Fibroblast of skin of left quadriceps (primary cell): ENCODE measurements around the gene VEPH1.
"Not testable (repeated sequence)": the region's sequence is repeated elsewhere in the genome, so short reads cannot be mapped to it uniquely, and the experiment has no call there.

Experiments used
- DNase-seq, 2 experiments: peaks; one replicate each; pipeline ENCODE4 v3.0.0-alpha.2; 2013; ENCODE audit warnings: low read depth in 2 of 2

Gene VEPH1

DNA sequence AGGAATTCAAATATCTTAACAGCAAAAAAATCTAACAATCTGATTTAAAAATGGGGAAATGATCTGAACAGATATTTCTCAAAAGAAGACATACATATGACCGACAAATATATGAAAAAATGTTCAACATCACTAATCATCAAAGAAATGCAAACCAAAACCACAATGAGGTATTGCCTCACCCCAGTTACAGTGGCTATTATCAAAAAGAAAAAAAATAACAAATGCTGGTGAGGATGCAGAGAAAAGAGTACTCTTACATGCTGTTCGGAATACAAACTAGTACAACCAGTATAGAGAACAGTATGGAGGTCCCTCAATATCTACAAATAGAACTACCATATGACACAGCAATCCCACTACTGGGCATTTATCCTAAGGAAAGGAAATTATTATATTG, 152.6 kb downstream of the VEPH1 start:
- not testable (repeated sequence) for DNase-seq

DNA sequence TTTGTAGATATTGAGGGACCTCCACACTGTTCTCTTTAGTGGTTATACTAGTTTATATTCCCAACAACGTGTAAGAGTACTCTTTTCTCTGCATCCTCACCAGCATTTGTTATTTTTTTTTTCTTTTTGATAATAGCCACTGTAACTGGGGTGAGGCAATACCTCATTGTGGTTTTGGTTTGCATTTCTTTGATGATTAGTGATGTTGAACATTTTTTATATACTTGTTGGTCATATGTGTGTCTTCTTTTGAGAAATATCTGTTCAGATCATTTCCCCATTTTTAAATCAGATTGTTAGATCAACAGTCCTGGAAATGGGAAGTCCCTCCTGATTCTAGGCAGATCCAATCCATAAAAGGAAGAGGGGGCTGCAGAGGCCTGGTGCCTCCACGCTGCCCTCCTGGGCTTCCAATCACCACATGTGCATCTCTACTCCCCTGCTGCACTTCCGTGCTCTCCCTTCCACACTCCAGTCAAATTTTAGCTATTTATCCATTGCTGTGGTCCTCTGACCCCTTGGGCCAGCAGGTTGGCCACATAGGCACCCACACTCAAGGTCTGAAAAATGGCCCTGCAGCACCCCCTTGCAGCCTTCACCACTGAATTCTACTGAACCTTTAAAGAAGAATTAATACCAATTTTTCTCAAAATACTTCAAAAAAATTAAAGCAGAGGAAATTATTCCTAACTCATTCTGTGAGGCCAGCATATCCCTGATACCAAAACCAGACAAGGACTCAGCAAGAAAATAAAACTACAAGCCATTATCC, 154.7 kb downstream of the VEPH1 start:
- not testable (repeated sequence) for DNase-seq

DNA sequence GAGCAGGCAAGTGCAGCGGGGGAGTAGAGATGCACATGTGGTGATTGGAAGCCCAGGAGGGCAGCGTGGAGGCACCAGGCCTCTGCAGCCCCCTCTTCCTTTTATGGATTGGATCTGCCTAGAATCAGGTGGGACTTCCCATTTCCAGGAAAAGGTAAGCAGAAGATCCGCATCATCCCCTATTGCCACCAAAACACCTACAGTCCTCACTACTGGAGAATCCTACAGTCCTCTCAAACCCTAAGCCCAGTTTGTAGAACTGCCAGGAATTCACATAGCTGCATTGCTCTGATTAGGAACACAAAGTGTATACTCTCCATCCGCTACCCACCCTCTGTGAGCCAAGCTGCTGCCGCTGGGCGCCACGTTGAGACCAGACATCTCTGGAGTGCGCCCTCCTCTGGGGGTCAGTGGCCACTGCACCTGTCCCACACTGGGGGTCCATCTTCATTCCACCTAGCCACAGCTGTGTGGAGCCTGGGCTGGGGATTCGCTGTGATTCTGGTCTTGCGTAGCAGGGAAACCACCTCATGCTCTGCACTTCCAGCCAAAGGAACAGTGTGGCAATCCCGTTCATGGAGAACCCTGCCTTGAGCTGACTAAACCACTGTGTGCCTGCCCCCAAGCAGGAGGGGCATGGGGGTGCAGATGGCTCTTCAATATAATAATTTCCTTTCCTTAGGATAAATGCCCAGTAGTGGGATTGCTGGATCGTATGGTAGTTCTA, 155.5 kb downstream of the VEPH1 start:
- no peak for DNase-seq

DNA sequence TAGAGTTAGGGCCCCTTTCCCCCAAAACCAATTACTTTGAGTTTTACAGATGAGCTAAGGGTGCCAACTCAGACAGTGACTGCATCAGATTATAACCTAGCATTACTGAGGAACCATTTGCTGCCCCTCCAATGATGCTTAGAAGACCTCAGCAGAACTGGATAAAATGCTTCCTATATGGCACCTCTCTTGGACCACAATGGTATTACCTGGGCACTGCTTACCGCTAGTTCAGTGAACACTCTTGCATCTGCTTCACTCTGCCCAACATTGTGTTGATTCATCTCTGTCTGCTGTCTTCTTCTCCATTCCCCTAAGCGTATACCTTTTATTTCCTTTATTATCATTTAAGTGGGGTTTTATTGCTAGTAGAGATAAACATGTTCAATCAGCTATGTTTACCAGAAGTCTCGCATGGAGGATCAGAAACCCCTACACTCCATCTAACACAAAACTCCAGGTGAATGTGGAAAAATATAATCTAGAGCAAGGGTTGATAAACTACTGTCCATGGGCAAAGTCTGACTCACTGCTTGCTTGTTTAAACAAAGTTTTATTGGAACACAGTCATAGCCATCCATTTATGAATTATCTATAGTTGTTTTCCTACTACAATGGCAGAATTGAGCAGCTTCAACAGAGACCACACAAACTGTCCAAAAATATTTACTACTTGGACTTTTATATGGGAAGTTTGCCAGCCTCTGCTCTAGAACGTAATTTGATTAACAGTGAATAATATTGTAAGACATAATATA, 166.8 kb downstream of the VEPH1 start:
- no peak for DNase-seq

DNA sequence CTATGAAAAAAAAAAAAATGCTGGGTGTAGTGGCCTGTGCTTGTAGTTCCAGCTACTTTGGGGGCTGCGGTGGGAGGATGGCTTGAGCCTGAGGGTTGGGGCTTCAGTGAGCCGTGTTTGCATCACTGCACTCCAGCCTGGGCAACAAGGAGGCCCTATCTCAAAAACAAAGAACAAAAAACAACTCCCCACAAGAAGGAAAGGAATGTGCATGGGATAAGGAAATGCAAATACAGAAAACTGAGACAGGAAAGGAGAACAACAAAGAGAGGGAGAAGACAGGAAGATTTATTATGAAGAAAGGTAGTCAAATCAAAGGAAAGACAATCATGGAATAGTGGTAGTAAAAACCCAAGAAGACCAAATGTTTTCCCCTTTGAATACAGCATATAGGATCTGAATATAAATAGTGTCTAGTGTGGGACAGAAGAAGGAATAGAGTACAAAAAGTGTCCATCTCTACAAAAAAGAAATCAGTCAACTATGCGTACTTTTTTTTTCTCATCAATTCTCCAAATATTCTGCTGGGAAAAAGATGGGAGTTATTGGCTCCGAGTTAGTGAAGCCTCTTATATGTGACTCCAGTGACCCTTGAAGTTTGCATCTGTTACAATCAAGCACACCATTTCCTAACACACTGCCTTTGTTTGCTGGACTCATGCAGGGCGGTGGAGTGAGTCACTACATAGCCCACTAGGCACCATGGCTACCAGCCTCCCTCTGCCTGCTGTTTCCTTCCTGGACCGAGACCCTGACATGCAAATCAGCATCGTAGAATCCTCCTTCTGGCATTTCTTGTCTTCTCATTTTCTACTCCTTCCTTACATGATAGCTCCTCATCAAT, 167.8 kb downstream of the VEPH1 start:
- no peak for DNase-seq

DNA sequence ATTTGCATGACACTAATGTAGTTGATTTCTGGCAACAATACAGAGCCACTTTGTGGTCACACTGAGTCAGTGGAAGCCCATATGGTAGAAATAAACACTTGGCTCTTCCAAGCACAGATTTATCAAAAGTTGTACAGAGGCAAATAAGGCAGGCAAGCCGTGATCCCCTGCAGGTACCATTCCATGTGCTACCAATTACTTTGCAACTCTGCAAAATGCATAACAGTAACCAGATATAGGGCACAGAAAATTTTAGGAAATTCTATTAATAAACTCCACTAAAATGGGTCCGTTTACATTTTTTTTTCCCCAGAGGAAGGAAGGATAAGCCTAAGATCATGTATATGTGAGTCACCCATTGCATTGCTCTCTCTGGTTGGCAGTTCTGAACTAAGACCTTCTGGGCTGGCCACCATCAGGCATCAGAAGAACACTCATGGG, 169.6 kb downstream of the VEPH1 start:
- peak; percentile 97 to 98 for DNase-seq

DNA sequence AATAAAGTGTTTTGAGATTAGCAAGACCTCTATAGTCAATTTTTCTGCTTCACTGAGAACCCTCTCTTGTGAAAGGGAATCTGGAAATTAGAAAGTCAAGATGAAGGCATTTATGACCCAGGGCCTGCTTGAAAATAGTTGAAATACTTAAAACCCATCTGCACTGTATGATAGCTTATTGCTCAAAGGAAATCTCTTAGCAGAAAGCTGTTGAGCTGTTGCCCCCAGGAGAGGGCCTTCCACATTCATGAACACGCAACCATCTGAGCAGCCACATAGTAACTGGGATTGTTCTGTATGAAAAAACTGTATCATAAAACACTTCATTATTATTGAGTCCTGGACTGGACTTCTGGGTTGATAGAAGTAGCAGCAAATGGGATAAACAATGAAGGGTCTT, 173.0 kb downstream of the VEPH1 start:
- DNase-seq = peak; percentile 83

DNA sequence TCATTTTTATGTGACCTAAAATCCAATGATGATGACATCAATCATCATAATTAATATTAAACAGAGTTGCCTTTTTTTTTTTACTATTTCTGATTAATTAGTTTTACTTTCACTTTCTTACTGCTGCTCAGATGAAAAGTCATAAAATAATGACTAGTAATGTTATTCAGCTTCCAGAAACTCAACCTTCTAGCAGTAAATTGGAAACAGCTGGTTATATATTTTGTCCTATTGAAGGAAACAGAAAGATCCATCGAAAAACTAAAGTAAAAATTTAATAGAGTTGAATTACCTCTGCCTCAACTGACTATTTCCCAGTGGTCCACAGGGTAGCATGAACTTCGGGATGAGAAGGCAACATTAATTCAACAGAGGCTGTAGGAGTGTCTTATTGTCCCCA, 173.7 kb downstream of the VEPH1 start:
- peak; percentile 46 to 51 for DNase-seq

DNA sequence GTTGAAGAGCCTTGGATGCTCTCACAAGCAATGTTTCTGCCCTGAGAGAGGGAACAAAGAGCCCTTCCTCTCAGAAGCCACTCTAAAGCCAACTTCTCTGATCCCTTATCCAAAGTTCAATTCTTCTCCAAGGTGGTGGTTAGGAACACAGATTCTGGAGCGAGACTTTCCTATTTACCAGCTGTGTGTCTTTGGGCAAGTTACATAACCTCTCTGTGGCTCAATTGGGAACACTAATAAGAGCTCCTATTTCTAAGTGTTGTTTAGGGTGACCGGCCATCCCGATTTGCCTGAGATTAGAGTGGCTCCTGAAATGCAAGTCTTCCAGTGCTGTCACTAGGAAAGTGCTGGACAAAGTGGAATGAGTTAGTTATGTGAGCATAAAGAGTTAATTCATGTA, 175.4 kb downstream of the VEPH1 start:
- DNase-seq = no peak

DNA sequence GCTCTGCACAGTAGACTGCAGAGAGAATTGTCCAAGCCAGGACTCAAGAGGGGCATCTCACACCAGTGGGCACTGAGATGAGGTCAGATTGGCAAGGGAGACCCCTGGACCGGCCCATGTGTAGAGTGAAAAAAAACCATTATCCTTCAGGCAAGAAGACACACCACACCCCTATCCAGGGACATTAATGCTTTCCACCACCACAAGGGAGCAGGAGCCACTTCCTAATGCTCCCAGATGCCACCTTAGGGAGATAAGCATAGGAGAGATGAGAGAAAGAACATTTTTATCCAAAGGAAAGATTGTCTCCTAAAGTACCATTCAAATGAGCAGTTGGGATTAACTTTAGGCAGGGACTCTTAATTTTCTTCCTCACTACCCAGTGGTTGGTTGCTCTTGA, 176.2 kb downstream of the VEPH1 start:
- DNase-seq = no peak

DNA sequence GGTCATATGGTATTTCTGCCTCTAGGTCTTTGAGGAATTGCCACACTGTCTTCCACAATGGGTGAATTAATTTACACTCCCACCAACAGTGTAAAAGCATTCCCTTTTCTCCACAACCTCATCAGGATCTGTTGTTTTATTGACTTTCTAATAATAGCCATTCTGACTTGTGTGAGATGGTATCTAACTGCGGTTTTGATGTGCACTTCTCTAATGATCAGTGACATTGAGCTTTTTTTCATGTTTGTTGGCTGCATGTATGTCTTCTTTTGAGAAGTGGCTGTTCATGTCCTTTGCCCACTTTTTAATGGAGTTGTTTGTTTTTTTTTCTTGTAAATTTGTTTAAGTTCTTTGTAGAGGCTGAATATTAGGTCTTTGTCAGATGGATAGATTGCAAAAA, 178.3 kb downstream of the VEPH1 start:
- not testable (repeated sequence) for DNase-seq

DNA sequence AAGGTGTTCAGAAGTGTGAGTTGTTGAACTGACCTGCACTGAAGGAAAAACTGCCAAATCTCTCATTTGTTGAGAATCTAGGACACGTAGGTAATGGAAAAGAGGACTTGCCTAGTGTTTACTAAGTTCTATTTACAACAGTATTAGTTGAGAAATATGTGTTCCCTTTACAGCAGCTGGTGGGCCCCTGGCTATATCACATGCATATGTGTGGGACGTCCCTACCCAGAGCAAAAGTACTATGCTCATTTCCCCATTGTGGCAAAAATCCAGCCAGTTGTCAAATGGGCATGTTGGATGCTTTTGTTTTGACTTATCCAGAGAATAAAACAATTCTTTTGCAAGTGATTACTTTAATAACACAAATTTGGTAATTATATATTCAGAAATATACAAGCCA, 179.9 kb downstream of the VEPH1 start:
- no peak for DNase-seq

DNA sequence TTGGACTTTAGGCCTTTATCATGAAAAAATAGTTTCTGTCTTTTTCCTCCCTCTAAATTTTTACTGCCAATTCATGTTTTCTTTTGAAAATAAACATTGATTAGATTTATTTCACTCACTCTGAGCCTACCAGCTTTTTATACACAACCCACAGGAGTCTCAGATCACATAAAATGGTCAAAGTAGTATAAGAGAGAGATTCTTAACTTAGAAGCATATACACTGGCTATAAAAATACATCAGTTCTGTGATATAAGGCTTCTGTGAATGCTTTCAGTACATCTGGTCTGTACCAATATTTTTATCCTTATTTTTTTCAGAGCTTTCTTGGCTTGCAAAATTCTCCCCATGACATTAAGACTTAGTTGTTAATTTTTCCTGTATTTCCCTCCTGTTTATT, 183.5 kb downstream of the VEPH1 start:
- no peak for DNase-seq

DNA sequence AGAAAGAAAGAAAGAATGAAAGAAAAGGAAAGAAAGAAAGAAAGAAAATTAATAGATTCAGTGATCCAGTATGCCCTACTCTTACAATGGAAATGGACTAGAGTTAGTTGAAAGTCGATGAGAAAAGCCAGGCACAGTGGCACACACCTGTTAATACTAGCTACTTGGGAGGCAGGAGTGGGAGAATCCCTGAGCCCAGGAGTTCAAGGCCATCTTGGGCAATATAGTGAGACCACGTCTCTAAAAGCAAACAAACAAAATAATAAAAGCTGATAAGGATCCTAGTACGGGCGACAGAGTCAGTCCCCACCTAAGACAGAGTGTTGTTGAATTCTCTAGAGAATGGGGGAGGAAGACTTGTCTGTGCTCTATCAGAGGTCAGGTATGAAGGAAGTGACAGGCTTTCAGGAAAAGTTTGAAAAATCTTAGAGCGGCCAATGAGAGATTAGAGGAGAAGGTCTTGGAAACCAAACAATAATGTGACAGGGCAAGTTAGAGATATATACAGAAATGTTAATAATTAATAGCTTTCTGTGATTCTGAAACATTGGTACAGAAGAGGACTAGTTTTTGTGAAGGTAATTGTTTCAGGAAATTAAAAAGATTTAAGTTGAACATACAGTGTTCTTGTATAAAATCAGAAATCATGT, 184.5 kb downstream of the VEPH1 start:
- no peak for DNase-seq

DNA sequence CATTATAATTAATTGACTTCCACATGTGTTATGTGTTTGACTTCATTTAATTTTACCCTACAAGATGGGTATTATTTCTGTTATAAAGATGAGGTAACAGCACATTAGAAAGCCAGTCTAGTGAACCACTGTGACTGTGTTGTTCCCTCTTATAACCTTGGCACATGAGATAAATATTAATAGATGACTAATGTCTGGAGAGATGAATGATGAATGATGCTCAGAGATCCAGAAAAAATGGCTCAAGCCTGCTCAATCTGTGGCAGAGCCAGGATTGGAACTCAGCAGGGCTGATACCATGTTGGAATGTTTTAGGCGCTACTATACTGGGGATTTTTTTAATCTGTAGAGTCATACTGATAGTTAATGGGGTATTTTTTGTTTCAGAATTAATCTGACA, 185.3 kb downstream of the VEPH1 start:
- DNase-seq = no peak

DNA sequence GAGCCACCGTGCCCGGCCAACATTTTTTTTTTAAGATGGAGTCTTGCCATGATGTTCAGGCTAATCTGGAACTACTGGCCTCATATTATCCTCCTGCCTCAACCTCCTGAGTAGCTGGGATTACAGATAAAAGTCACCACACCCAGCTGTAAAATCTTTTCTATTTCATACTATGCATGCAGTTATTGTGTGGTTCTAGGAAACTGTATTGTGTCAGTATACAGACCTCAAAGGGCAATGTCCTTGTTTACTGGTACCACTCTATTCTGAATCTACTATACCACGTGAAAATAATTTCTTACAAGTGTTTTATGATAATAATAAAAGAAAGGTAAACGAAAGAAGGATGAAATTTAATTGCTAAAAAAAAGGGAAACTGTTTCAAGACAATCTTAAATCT, 190.0 kb downstream of the VEPH1 start:
- DNase-seq = no peak

DNA sequence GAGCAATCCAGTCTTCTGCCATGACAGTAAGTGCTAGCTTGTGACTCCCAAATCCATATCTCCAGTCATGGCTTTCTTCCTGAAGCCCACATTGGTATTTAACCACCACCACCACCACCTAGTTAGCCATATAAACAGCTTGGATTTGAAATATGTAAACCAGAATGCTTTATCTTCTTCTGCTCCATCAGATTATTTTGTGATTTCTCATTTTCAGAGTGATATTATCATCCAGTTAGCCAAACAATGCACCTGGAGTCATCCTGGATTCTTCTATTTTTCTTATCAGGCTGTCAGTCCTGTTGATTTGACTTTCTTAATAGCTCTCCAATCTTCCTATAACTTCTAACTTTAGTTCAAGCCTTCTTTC, 190.9 kb downstream of the VEPH1 start:
- DNase-seq = no peak

DNA sequence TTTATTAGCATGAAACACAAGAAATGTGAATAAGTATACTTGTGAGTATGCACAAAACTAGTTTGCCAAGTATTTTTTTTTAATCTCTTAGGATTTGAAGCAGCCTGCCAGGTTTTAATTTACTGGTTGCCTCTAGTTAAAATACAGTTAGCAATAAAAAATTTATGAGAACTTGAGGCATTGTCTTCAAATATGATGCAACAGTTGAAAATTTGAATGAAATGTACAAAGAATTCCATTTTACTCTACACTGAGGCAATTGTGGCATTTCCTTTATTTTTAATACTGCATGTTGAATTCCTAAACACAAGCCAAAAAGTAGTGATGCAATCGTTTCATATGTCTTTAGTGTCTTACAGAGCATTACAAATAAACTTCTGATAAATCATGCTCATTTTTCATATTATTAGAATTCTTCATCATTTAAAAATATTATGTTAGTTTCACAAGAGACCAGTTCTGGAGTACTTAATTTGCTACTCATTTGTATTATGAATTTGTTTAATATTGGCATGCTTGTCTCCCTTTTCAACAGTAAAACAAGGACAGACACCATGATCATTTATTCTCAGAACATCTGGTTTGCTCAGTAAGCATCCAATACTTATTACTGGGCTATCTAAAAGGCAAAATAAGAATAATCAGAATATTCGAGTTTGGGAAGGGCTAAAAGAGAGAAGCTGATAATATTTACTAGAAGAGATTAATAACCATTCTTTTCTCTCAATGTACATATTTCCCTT, 191.4 kb downstream of the VEPH1 start:
- DNase-seq = peak; percentile 97 to 98

DNA sequence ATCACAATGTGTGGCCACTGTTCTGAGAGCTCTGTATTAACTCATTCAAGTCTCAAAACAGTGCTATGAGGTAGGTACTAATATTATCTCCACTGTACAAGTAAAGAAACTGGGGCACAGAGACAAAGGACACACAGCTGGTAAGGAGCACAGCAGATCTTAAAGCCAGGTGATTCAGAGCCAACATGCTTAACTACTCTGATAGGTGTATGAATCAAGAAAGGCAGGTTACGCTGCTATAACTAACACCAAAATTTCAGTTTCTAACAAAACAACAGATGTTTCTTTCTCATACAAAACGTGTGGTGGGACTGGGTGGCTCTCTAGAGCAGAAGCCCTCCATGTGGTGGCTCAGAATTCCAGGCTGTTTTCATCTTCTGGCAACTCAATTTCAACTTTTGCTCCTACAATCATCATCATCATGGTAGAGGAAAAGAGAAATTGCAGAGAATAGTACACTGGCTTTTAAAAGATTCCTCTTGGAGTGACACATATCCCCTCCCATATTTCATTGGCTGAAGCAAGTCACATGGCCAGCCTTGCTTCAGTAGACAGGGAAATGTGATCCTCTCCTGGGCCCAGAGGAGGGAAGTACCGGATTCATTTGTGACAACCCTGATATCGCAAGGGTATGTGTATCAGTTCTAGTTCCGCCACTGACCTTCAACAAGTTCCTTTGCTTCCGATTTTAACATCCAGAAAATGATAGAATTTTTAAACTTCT, 192.7 kb downstream of the VEPH1 start:
- DNase-seq = no peak

DNA sequence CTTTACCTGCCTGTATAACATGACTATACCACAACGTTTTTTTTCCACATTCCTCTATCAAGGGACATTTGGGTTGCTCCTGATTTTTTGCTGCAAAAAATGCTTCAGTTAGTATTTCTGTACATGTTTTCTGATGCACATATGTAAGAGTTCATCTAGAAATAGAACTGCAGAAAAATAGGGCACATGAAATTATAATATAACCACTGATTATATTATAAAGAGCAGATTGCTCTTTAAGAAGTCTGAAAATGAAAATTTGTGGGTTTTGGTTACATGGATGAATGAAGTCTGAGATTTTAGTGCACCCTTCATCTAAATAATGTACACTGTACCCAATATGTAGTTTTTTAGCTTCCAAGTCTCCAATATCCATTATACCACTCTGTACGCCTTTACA, 196.7 kb downstream of the VEPH1 start:
- no peak for DNase-seq
